GM19328 (cell line): ENCODE results near the gene PTPRC.
A peak's percentile ranks its signal among the peaks of the same experiment; 100 is the strongest.

Source experiments
- ATAC-seq: cut with Tn5 transposase; IDR thresholded peaks from one replicate; pipeline ENCODE4 v1.9.1; 2021; ENCODE audit warnings: mild to moderate bottlenecking, moderate library complexity; ENCODE audit not compliant: unreplicated experiment

PTPRC gene

GRCh38 chr1:198672124-198672523 lies 33.3 kb downstream of the PTPRC start:
- ATAC-seq: no peak

- no peak for ATAC-seq
Observed at GRCh38 chr1:198674009-198674408, 35.2 kb downstream of the PTPRC start.

DNA sequence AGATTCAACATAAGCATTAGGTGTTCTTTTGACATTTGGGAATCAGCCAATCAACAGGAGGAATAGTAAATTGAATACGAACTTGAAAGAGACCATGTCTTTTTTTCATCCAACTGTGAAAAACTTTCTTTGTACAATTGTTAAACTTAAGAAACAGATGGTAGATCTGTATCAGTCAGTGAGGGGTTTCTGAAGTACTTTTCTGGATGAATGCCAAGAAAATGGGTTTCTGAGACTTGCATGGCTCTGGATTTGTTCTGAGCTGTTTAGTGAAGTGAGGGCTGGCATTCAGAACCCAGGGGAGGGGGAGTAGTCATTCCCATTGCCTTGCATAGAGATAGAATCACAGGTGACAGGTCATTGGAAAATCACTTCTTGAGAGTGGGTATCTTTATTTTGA lies 37.4 kb downstream of the PTPRC start:
- ATAC-seq: no peak

- no peak for ATAC-seq
Observed at GRCh38 chr1:198677027-198677426, 38.2 kb downstream of the PTPRC start.

DNA sequence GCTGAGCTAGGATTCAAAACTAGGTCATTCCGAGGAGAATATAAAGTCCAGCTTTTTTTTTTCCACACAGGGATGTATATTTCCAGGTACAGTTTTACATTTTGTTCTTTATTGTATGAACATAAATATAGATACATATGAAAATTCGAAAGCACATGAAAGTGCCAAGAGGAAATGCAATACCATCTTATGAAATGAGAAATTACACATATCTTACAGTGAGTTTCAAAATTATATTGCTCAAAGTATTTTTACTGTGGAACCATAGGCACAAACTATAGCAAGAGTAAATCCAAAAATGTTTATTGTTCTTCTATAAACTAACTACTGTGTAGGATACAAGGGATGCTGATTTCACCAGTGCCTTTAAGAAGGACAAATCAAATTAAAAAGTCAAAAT lies 39.0 kb downstream of the PTPRC start:
- no peak for ATAC-seq

GRCh38 chr1:198678301-198678836 lies 39.5 kb downstream of the PTPRC start:
- no peak for ATAC-seq

- ATAC-seq: peak; percentile 30
Observed at GRCh38 chr1:198678901-198679329, 40.1 kb downstream of the PTPRC start.

DNA sequence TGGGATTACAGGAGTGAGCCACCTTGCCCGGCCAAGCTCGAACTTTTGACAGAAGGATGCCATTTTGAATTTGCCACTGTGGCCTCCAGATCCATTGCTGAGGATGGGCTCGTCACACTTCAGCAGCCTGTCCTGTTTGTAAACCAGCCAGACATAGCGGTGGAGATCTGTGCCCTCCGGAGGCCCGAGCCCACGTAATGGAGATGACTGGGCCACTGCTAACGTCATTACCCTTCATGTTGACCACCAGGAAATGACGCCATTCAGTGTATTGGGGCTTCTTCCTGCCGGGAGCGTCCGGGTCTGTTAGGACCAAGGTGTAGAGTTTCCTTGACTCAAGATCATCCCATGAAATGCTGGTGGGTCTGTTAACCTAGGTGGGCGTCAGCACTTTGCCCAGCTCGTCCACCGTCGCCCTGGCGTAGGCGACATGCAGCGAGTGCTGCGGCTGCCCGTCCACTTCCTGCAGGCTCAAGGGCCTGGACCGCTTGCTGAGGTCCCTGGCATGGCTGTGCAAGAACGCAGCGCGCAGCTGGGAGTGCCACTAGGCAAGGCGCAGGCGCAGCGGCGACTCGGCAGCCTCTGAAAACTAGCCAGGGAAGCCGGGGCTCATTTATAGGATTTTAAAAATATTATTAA lies 40.8 kb downstream of the PTPRC start:
- no peak for ATAC-seq

- no peak for ATAC-seq
Observed at GRCh38 chr1:198680174-198680875, 41.5 kb downstream of the PTPRC start.

DNA sequence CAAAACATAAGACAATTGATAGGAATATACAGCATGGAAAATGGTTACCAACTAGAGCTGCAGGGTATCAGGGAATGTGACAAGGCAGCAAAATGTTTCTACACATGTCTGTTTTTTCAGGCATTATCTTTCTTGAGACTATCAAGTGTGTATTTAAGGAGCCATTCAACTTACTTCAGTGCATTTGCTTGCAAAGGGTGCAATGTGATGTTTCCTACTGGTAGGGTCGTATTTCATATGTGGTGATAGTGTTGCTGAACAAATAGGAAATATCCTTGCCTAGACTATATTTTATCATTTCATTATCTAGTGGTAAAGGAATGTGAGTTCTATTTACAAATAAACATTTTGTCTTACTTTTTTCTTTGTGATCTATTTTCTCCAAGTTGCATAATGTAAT lies 42.4 kb downstream of the PTPRC start:
- ATAC-seq: no peak

DNA sequence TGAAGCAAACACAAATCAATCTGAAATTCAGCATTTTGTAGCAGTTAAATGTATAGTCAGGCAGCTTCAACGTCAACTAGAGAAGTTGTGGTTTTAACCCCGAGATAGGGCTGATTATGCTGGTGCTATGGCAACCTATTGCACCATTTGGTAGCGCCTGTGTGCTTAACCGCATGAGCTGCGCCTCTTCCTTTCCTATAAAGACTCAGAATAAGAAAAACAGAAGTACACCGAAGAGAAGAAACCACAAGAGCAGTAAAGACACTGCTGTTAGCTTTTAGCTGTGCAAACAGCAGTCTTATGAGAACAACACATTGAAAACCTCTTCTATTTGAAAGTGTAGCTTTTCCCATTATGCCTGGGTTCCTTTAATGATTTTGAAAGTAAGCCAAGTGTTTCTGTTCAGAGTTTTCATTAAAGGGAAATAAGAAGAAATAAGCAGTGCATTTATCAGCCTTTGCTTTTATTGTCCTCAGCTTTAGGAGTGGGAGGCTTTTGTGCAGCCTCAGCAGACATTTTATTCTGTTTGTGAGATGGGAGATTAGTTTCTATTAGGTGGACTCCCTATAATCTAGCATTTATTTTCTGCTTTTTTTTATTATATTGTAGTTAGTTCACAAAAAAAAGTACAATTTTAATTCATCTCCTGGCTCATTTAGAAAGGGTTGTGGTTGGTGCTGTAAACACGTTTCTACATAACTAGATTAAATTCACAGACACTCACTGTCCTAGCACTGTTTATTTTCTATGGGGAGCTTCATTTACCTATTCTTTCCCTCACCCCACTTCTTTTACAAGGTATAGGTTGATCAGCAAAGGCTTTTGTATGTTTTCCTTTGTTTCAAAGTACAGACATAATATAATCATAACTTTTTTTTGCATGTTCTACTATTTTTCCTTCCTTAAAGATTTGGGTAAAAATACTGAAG lies 43.3 kb downstream of the PTPRC start:
- peak; percentile 92 for ATAC-seq

- no peak for ATAC-seq
Observed at GRCh38 chr1:198682850-198683249, 44.0 kb downstream of the PTPRC start.

DNA sequence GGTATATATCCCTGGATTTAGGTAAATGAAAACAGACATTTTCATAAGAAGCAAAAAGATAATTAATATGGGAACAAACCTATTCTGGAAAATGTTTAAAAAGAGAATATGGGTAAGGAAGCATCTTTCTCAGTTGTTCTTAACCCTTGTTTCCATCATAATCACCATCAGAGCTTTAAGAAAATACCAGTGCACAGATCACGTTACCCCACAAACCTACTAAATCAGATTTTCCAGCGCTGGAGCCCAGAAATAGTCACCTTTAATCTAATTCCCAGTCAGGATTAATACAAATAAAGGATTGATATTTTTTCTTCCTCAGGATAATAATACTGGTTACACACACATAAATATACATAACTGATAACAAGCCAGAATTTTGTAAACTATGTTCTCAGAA lies 44.6 kb downstream of the PTPRC start:
- no peak for ATAC-seq

DNA sequence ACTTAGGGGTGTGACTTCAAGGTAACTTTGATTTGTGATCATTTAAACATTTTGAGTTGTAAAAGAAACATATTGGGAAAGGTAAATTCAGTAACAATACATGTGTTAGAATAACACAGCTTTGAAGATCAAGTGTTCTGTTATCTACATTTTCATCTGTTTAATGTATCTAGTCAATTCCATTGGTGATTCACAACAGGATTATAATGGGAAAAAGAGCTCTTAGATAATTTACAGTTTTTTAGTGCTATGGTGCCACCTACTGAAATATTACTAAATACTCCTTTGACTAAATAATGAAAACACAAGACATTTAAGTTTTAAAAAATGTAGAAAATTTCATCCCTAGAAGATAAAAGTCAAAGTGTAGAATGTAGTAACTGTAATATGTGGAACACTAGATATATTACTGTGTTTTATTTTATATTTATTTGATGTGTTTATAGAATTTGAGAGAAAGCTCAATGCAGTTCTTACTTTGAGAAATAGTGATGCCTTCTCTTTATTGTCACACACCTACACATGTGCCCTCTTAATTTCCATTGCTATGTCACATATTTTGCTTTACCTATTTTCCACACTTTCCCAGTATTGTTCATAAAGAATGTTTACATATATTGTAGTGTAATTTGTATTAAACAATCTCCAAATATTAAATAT lies 47.4 kb downstream of the PTPRC start:
- no peak for ATAC-seq

DNA sequence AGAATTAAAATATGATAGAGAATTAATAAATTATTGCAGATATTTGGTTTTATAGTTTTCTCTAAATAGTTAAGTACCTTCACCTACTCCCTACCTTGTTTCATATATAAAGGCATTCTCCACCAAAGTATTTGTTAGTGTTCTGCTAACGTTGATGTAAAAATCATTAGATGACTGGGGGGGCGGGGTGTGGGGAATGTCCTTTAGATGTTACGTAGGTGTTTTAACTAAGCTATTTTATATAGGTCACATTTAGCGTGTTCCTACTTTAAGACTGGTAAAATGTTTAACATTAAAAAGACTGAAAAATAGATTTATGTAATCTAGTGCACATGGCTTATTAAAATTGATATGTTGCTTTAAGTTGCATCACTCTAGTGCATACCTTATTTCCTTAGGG lies 48.6 kb downstream of the PTPRC start:
- no peak for ATAC-seq

- ATAC-seq: no peak
Observed at GRCh38 chr1:198691063-198691462, 52.2 kb downstream of the PTPRC start.

DNA sequence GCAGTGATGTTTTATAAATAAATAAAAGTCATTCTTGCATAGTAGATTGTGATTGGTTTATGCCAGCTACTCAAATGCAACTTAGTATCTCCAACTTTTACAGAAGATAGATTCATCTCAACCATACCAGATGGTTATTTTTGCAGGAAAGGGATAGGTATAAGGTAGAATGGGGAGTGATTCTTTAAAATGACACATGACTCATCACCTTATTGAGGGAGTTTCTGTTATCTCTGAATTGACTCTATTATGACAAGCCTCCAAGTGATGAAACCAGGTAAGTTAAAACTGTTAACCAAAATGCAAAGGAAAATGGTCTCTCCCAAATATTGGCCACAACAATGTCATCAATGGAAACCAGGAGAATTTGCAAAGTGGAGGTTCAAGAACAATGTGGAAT lies 54.5 kb downstream of the PTPRC start:
- no peak for ATAC-seq

GRCh38 chr1:198694542-198694941 lies 55.7 kb downstream of the PTPRC start:
- ATAC-seq: no peak

DNA sequence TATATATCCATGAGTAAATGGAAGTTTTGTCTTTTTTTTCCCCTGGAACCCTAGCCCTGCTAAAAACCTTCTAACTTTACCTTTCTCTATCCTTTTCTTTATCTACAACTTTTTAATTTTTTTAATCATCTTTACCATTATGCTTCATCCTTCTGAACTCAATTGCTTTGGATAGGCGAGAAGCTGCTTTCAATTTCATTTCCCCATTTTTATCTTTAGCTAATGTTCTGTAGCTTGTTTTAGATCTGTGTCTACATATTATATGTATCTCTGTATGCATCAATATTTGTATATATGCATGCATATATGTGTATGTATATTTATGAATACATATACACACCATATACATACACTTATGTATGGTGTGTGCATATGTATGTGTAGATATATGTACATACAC lies 57.4 kb downstream of the PTPRC start:
- ATAC-seq: peak; percentile 78

GRCh38 chr1:198699167-198700015 lies 60.6 kb downstream of the PTPRC start:
- ATAC-seq: no peak
